HG02852 (cell line): ENCODE results near the gene MED22.
A peak's percentile ranks its signal among the peaks of the same experiment; 100 is the strongest.

Source experiments
- ATAC-seq: cut with Tn5 transposase; IDR thresholded peaks from one replicate; pipeline ENCODE4 v1.9.1; 2021; ENCODE audit warnings: mild to moderate bottlenecking, moderate library complexity; ENCODE audit not compliant: unreplicated experiment

MED22 gene

DNA sequence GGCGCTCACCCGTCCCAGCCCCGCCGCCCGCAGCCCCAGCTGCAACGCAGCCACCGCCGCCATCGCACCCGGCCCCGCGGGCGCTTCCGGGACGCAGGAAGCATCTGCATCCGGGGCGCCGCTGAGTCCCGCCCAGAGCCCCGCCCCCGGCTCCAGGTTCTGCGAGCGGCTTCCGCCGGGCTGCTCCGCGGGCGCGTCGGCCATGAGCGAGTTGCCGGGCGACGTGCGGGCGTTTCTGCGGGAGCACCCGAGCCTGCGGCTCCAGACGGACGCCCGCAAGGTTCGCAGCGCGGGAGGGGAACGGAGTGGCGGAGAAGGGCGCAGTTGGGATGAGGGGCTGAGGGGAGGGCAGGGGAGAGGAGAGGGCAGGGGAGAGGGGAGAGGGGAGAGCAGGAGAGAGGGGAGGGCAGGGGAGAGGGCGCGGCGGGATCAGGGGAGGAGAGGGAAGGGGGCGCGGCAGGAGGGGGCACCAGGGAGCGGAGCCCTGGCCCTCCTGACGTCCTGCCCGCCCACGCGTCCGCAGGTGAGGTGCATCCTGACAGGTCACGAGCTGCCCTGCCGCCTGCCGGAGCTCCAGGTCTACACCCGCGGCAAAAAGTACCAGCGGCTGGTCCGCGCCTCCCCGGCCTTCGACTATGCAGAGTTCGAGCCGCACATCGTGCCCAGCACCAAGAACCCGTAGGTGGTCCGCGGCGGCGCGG, 8.6 kb upstream of the MED22 start, which contains the start of the genes SURF1 and SURF2:
TSS of gene SURF1 (minus strand) at position 97 of the 701 bp plus-strand sequence. CDS start at position 63, 34 bp downstream.
TSS of gene SURF2 (plus strand) at position 160 of the 701 bp plus-strand sequence. CDS start at position 203, 43 bp downstream.
- ATAC-seq = peak; percentile 66

DNA sequence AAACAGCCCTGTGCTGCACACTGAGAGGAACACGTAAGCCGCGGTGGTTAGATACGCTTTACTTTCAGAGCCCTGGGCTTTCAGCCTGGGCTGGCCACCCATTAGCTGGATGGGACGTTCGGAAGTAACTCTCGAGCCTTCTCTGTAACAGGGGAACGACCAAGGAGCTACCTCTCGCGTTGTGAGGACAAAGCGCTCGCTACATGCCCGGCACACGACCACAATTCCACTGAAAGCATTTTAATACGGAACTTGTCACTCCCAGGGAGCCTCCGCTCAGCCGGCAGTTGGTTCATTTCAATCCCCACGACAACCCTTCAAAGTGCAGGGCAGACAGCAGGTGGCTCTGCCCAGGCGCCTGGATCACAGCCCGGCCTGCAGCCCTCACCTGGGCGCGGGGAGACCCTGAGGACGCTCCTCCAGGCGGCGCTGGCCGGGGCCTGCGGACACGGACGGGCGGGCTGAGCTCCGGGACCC, 8.0 kb upstream of the MED22 start:
- peak; percentile 24 for ATAC-seq

DNA sequence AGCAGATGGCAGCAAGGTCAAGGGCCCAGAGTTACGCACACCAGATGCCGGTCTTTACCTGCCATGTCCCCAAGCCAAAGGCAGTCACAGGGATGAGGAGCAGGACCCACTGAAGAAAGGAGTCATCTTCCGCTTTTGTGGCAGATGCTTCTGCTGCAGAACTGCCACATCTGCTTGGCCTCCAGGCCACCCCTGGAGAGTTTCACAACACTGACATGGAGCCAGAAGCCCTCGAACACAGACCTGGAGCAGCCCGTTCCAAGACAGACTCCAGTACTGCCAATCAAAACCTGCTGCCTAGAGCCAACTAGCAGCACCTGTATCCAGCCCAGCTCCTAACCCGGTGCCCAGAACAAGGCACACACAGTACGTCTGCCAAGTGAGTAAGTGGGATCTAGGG, 6.8 kb upstream of the MED22 start:
- no peak for ATAC-seq

DNA sequence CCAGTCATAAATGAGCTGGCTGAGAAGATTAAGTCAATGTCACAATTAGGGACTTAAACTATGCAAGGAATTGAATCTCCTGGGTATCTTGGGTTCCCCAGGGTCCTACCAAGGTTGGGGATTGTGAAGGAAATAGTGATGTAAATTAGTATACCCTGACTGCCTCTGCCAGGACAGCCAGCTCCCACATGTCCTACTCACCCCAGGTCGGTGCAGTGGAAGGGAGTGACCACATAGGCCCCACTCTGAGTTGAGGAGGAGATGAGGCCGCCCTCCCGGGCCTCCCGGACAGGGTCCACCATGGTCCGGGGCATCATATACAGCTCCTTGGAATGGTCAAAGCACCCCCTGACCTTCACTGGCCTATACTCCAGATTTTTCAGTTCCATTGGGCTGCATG, 5.6 kb upstream of the MED22 start:
- no peak for ATAC-seq

DNA sequence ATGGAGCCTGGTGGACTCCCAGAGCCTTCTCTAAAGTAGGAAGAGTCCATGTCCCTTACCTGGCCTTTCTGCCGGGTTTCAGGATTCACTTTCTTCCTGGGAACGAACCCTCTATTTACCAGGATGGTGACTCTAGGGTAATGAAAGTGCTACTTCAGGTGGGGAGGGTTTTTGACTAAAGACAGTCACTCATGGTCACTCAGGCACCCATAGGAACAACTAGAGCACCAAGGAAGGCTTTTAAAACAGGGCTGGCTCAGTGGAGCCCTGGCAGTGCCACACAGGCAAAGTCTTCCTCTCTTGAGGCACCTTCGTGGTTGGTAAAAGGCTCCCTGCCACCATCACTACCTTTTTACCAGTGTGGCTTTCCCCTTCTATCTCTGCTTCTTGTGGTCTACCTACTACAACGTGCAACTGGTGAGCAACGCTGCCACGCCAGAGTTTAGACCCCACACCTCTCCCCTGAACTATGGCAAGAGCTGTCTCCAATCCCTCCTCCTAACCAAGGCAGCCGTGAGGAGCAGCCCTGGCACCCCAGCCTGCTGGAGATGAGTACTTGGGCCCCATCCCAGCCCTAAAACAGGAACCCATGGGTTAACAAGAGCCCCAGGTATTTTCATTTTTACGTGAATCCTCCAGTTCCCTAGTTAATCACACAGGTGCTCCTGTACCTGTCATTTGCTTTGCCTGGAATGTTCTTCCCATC, 4.9 kb upstream of the MED22 start:
- no peak for ATAC-seq

- no peak for ATAC-seq
Observed at GRCh38 chr9:133351908-133352634, 4.1 kb upstream of the MED22 start.

DNA sequence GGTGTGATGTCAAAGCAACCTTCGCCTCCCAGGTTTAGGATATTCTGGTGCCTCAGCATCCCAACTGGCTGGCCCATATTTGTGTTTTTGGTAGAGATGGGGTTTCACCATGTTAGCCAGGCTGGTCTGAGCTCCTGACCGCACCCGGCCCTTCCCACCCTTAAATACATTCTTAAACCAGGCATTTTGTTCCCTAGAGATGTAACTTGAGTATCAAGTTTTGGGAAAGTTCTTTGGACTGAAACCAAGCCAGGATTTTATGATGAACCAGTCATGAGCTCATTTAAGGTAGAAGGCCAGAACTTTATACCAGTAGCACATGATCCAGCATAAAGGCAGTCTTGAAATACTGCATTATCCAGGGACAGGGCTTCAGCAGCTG, 3.6 kb upstream of the MED22 start:
- no peak for ATAC-seq

DNA sequence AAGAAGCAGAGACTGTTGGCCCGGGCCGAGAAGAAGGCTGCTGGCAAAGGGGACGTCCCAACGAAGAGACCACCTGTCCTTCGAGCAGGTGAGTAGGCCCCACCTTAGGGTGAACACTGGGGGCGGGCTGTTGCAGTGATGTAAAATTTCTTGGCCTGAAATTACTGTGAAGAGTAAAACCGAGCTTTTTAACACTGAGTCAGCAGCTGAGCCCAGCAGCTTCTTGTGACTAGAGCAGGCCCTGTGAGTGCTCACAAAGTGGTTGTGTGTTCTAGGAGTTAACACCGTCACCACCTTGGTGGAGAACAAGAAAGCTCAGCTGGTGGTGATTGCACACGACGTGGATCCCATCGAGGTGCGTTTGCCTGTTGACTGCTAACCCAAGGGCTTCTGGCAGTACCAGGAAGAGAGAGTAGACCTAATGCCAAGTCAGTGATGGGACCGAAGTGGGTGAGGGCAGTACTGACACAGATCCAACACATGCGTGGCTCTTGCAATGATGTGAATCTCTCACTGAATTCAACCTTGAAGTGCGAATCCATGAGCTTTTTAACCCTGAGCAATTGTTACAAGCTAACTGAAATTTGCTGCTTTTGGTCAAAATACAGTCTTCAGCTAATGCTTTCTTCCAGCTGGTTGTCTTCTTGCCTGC, 2.2 kb upstream of the MED22 start:
- ATAC-seq = no peak

DNA sequence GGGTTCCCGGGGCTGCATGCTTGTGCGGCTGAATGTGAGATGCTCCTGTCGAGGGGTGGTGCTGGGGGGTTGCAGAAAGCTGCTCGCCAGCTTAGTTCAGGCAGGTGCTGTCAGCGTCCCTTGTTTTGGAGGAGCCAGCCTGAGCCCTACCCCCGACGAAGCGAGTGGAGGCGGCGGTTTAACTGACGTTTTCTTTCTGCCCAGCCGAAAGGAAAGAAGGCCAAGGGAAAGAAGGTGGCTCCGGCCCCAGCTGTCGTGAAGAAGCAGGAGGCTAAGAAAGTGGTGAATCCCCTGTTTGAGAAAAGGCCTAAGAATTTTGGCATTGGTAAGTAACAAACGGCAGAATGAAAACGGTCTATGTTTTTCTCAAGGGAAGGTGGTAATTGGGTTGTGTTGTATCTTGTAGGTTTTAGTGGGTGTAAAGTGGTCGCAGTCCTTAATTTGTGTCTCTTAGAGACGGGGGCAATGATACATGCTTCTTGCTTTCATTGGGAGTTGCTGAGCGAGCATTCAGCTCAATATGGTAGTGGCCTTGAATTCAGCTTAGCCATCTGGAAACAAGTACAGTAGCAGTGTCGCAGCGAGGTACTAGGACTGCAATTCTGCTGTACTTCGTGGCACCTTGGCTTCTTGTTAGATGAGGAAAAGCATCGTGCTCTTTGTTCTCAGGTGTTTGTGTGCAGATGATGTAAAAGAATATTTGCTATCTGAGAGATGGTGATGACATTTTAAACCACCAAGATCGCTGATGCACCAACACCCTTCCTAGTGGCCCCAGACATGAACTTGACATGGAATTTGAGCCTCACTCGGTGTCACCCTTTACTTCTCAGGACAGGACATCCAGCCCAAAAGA, 1.0 kb upstream of the MED22 start:
- ATAC-seq = no peak

- ATAC-seq = peak; percentile 32
Observed at GRCh38 chr9:133347515-133347984, 381 bp downstream of the MED22 start.

GRCh38 chr9:133346021-133346785, 1.7 kb downstream of the MED22 start:
- ATAC-seq = no peak

- ATAC-seq = no peak
Observed at GRCh38 chr9:133345596-133345995, 2.3 kb downstream of the MED22 start.

GRCh38 chr9:133344979-133345378, 3.0 kb downstream of the MED22 start:
- no peak for ATAC-seq

GRCh38 chr9:133344071-133344470, 3.9 kb downstream of the MED22 start:
- no peak for ATAC-seq

- ATAC-seq = no peak
Observed at GRCh38 chr9:133342570-133342969, 5.4 kb downstream of the MED22 start.

GRCh38 chr9:133342069-133342406, 5.9 kb downstream of the MED22 start:
- no peak for ATAC-seq

- no peak for ATAC-seq
Observed at GRCh38 chr9:133341369-133342068, 6.4 kb downstream of the MED22 start.

DNA sequence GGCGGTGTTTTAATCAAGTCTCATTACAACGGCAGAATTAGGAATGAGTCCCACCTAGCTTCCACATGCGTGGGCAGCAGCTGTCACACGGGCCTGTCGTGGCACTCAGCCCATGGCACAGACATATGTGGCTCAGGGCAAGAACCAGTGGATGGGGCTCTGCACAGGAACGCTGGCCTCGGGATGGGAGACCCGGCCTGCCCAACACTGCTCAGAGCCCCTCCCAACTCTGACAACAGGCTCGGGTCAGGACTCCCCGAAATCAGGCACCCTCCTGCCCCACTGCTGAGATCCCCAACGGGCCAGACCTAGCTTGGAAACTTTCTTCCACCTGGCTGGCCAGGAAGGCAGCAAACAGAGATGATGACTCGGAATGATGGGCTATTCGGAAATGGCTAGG, 7.0 kb downstream of the MED22 start:
- no peak for ATAC-seq

DNA sequence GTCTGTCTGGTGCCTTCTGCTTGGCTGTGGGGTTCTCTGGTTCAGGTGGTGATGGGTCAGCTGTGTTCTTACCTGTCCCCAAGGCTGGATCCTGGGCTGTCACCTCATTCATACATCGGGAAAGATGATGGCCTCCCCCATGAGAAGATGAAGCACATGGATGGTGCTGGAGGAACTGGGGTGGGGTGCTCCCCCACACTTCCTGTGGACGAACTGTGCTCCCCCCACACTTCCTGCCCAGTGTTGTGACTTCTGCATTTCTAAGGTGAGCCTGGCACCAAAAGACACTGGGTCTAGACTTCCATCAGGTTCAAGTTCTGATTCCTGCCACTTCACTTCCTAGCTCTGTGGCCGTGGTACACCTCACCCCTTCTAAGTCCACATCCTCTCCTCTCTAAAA, 7.7 kb downstream of the MED22 start:
- no peak for ATAC-seq
